IMR-90 (cell line): Measurements from ENCODE around the gene DUS1L. TPM values are rescaled to one million over a fixed set of nuclear protein-coding genes. Genes with fewer than 3 reads are reported as not detected.

ENCODE experiments used
- ATAC-seq: fragments of 200-7000 bp; cut with Tn5 transposase; 2 replicates; pipeline ENCODE4 v1.9.1; 2020; ENCODE audit warnings: low read depth, mild to moderate bottlenecking, moderate library complexity
- BruUV-seq: library from RNA; stranded (reverse); fragments of 400-500 nt; replicated peaks from 2 replicates; lab custom pipeline; 2021; lab: Mats Ljungman, UMichigan
- CTCF ChIA-PET: fragments of 300-600 bp; formaldehyde crosslinking; extraction: SDS; loops from one replicate; lab custom pipeline; 2021; ENCODE audit warnings: antibody characterized with exemption; lab: Yijun Ruan, JAX
- POLR2A ChIA-PET: fragments of 300-600 bp; sonication (Branson Sonifier 250); formaldehyde crosslinking; loops from one replicate; lab custom pipeline; 2022; ENCODE audit warnings: antibody characterized with exemption; ENCODE audit not compliant: unreplicated experiment; lab: Charles Lee
- DNase-seq: peaks from one replicate; pipeline ENCODE4 v3.0.0; 2013
- H2AFZ ChIP-seq: replicated peaks from 2 replicates; pipeline ENCODE3; 2013; ENCODE audit warnings: low read length, mild to moderate bottlenecking; ENCODE audit not compliant: poor library complexity
- H2AK5ac ChIP-seq: 2 replicates; pipeline ENCODE4 v1.6.1; 2013; ENCODE audit warnings: low read depth, low read length, inconsistent platforms
- H2AK9ac ChIP-seq: replicated peaks from 2 replicates; pipeline ENCODE3; 2013; ENCODE audit warnings: mild to moderate bottlenecking, low read depth, low read length, moderate library complexity; ENCODE audit not compliant: poor library complexity
- H2BK120ac ChIP-seq: 2 replicates; pipeline ENCODE4 v1.6.1; 2013; ENCODE audit warnings: low read depth, low read length, inconsistent platforms
- H2BK15ac ChIP-seq: 3 replicates; pipeline ENCODE4 v1.6.1; 2013; ENCODE audit warnings: low read depth, low read length, inconsistent platforms
- H2BK20ac ChIP-seq: 2 replicates; pipeline ENCODE4 v1.6.1; 2013; ENCODE audit warnings: low read depth, mild to moderate bottlenecking, inconsistent platforms, low read length, moderate library complexity
- H2BK5ac ChIP-seq: 2 replicates; pipeline ENCODE4 v1.6.1; 2013; ENCODE audit warnings: mild to moderate bottlenecking, low read depth, low read length, inconsistent platforms; ENCODE audit not compliant: poor library complexity, severe bottlenecking
- H3K14ac ChIP-seq: replicated peaks from 2 replicates; pipeline ENCODE4 v1.6.1; 2013; ENCODE audit warnings: low read depth, low read length, inconsistent platforms
- H3K18ac ChIP-seq: 2 replicates; pipeline ENCODE4 v1.6.1; 2013; ENCODE audit warnings: low read depth, low read length, control low read depth
- H3K23ac ChIP-seq: 2 replicates; pipeline ENCODE4 v1.6.1; 2013; ENCODE audit warnings: low read depth, low read length, inconsistent platforms
- H3K27ac ChIP-seq: 2 replicates; pipeline ENCODE4 v1.5.1; 2013; ENCODE audit warnings: mild to moderate bottlenecking, control low read depth, low read length; ENCODE audit not compliant: insufficient read depth
- H3K27me3 ChIP-seq: 2 replicates; pipeline ENCODE4 v1.6.1; 2013; ENCODE audit warnings: low read length; ENCODE audit not compliant: control insufficient read depth, insufficient read depth
- H3K36me3 ChIP-seq: 2 replicates; pipeline ENCODE4 v1.6.1; 2013; ENCODE audit warnings: low read length, mixed read lengths; ENCODE audit not compliant: control insufficient read depth, insufficient read depth
- H3K4ac ChIP-seq: 2 replicates; pipeline ENCODE4 v1.6.1; 2013; ENCODE audit warnings: low read depth, low read length, inconsistent platforms
- H3K4me1 ChIP-seq: 2 replicates; pipeline ENCODE4 v1.6.1; 2013; ENCODE audit warnings: low read length, mixed read lengths; ENCODE audit not compliant: control insufficient read depth, insufficient read depth
- H3K4me2 ChIP-seq: 2 replicates; pipeline ENCODE4 v1.6.1; 2013; ENCODE audit warnings: low read depth, mild to moderate bottlenecking, control low read depth, low read length, moderate library complexity
- H3K4me3 ChIP-seq: 2 replicates; pipeline ENCODE4 v1.5.1; 2013; ENCODE audit warnings: low read depth, mild to moderate bottlenecking, control low read depth, low read length, moderate library complexity; ENCODE audit not compliant: insufficient read depth
- H3K56ac ChIP-seq: 2 replicates; pipeline ENCODE4 v1.6.1; 2013; ENCODE audit warnings: low read length, inconsistent platforms; ENCODE audit not compliant: insufficient read depth; ENCODE audit errors: extremely low read depth
- H3K79me1 ChIP-seq, 2 experiments: 2 replicates each; pipeline ENCODE4 v1.6.1; 2013; ENCODE audit warnings: low read length in 2 of 2, inconsistent platforms in 1 of 2, low read depth in 1 of 2
- H3K9ac ChIP-seq: 2 replicates; pipeline ENCODE4 v1.6.1; 2013; ENCODE audit warnings: low read depth, low read length, control low read depth
- H3K9me1 ChIP-seq: 2 replicates; pipeline ENCODE4 v1.6.1; 2013; ENCODE audit warnings: low read length, inconsistent platforms; ENCODE audit not compliant: insufficient read depth
- H3K9me3 ChIP-seq: 2 replicates; pipeline ENCODE4 v1.6.1; 2013; ENCODE audit warnings: low read length; ENCODE audit not compliant: control insufficient read depth, insufficient read depth
- H4K20me1 ChIP-seq: 2 replicates; pipeline ENCODE4 v1.6.1; 2013; ENCODE audit warnings: low read length, inconsistent platforms; ENCODE audit not compliant: insufficient read depth
- H4K5ac ChIP-seq: 2 replicates; pipeline ENCODE4 v1.6.1; 2013; ENCODE audit warnings: mild to moderate bottlenecking, low read depth, low read length, control low read depth
- H4K8ac ChIP-seq, 2 experiments: 2 replicates each; pipeline ENCODE4 v1.6.1; 2013; ENCODE audit warnings: low read depth in 2 of 2, low read length in 2 of 2, control low read depth in 1 of 2, inconsistent platforms in 1 of 2
- H4K91ac ChIP-seq: 2 replicates; pipeline ENCODE4 v1.6.1; 2013; ENCODE audit warnings: low read depth, low read length, inconsistent platforms; ENCODE audit not compliant: insufficient read depth
- BHLHE40 ChIP-seq: fragments of 150-350 bp; IDR thresholded peaks from 2 replicates; pipeline ENCODE4 v1.6.1; 2016; ENCODE audit warnings: mild to moderate bottlenecking, low read depth, low read length
- CEBPB ChIP-seq: IDR thresholded peaks from 2 replicates; pipeline ENCODE4 v1.6.1; 2012; ENCODE audit warnings: low read depth, low read length, improper control_type of control experiment
- CHD1 ChIP-seq: IDR thresholded peaks from 2 replicates; pipeline ENCODE4 v1.6.1; 2012; ENCODE audit warnings: low read depth, low read length, improper control_type of control experiment
- FOS ChIP-seq: fragments of 150-350 bp; IDR thresholded peaks from 2 replicates; pipeline ENCODE4 v1.6.1; 2016; ENCODE audit warnings: low read depth, low read length
- MAFK ChIP-seq: IDR thresholded peaks from 2 replicates; pipeline ENCODE4 v1.6.1; 2012; ENCODE audit warnings: low read depth, low read length, improper control_type of control experiment
- MAZ ChIP-seq: IDR thresholded peaks from 2 replicates; pipeline ENCODE4 v1.6.1; 2012; ENCODE audit warnings: low read depth, mild to moderate bottlenecking, low read length, improper control_type of control experiment, moderate library complexity, borderline replicate concordance
- MXI1 ChIP-seq: IDR thresholded peaks from 2 replicates; pipeline ENCODE4 v1.6.1; 2012; ENCODE audit warnings: low read depth, mild to moderate bottlenecking, low read length, moderate library complexity, borderline replicate concordance
- NFE2L2 ChIP-seq: fragments of 150-350 bp; IDR thresholded peaks from 2 replicates; pipeline ENCODE4 v1.6.1; 2016; ENCODE audit warnings: low read depth, mild to moderate bottlenecking, low read length
- POLR2A ChIP-seq: IDR thresholded peaks from 2 replicates; pipeline ENCODE4 v1.6.1; 2012; ENCODE audit warnings: mild to moderate bottlenecking, low read depth, low read length
- RAD21 ChIP-seq: IDR thresholded peaks from 2 replicates; pipeline ENCODE4 v1.6.1; 2012; ENCODE audit warnings: low read length, improper control_type of control experiment
- RCOR1 ChIP-seq: IDR thresholded peaks from 2 replicates; pipeline ENCODE4 v1.6.1; 2012; ENCODE audit warnings: mild to moderate bottlenecking, low read length, improper control_type of control experiment; ENCODE audit not compliant: insufficient replicate concordance
- RFX5 ChIP-seq: IDR thresholded peaks from 2 replicates; pipeline ENCODE4 v1.8.0; 2012; ENCODE audit warnings: low read depth, mild to moderate bottlenecking, low read length, moderate library complexity
- SMC3 ChIP-seq: fragments of 150-350 bp; IDR thresholded peaks from 2 replicates; pipeline ENCODE4 v1.6.1; 2016; ENCODE audit warnings: low read depth, mild to moderate bottlenecking, antibody characterized with exemption, low read length, moderate library complexity
- WGBS, 2 experiments: methylation state at CpG; one replicate each; pipeline versions ENCODE4 v1.1.5 to v1.1.7; 2013; ENCODE audit warnings: missing lambda C conversion rate in 2 of 2; ENCODE audit not compliant: insufficient read length in 1 of 2; ENCODE audit errors: extremely low coverage in 2 of 2; 5-methylcytosine and 5-hydroxymethylcytosine counted together
- dilution Hi-C: fragments of 300-500 bp; cut with HindIII; formaldehyde crosslinking; loops from one replicate; pipeline ENCODE4 v1.14.3; 2018; ENCODE audit warnings: low sequenced_read_pairs; ENCODE audit not compliant: unreplicated experiment
- in situ Hi-C: fragments of 300-500 bp; cut with MboI; formaldehyde crosslinking; loops from 3 replicates; pipeline ENCODE4 v1.14.3; 2019; ENCODE audit warnings: low sequenced_read_pairs, inconsistent platforms, mixed read lengths
- intact Hi-C: fragments of 100-400 bp; cut with micrococcal nuclease; formaldehyde crosslinking; loops from 2 replicates; pipeline ENCODE4 v1.10.0; 2022
- polyA plus RNA-seq, 3 experiments: library from polyadenylated mRNA; depleted of rRNA; stranded (reverse); fragments of >200 nt; gene quantifications; 2 replicates each; pipeline ENCODE4 v1.2.3, GENCODE V29; 2012; ENCODE audit warnings: low replicate concordance in 1 of 3
- total RNA-seq: library from RNA; depleted of rRNA; stranded (reverse); fragments of >200 nt; gene quantifications from 2 replicates; pipeline ENCODE4 v1.2.3, GENCODE V29; 2012
- TF ChIP-seq, protein P1 (sequence below): fragments of 150-350 bp; IDR thresholded peaks from 2 replicates; pipeline ENCODE4 v1.6.1; 2017; ENCODE audit warnings: mild to moderate bottlenecking, antibody characterized with exemption, low read length, low read depth
- TF ChIP-seq, protein P2 (sequence below): fragments of 150-350 bp; IDR thresholded peaks from 2 replicates; pipeline ENCODE4 v1.6.1; 2016; ENCODE audit warnings: low read depth, mild to moderate bottlenecking, low read length, moderate library complexity, borderline replicate concordance
- TF ChIP-seq, protein P3 (sequence below): conservative IDR thresholded peaks from 2 replicates; pipeline ENCODE4 v1.5.1; 2012; ENCODE audit warnings: mild to moderate bottlenecking, low read depth, low read length, improper control_type of control experiment

The DUS1L gene
- total and polyA plus RNA-seq, 2 of the 4 experiments (the other 2 are of a cell fraction), result 29.0 to 76.9 TPM

DNA sequence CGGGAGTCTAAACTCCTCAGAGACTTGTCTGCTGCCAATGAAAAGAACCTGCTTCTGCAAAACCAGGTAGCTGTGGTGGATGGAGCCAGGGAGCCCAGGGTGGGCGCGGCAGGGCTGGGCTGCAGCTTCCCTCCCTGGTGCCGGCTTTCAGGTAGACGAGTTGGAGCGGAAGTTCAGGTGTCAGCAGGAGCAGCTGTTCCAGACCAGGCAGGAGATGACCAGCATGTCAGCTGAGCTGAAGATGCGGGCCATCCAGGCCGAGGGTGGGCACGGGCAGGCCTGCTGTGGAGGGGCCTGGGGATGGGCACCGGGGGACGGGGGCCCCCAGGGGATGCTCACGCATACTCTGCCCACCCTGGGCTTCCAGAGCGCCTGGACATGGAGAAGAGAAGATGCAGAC, 37.4 kb downstream of the DUS1L start:
- no peak overlapping the region for H2AK9ac ChIP-seq
- no peak overlapping the region for H2AFZ ChIP-seq
- no peak overlapping the region for H3K4me2 ChIP-seq
- H3K9ac ChIP-seq, result no peak overlapping the region
- TF ChIP-seq BHLHE40 (no peak), RCOR1 (no peak), NFE2L2 (no peak), SMC3 (no peak), CEBPB (no peak), MAZ (no peak), POLR2A (no peak), MXI1 (no peak), FOS (no peak), CHD1 (no peak), RFX5 (no peak), RAD21 (no peak), MAFK (no peak)
- TF ChIP-seq, protein P1, sequence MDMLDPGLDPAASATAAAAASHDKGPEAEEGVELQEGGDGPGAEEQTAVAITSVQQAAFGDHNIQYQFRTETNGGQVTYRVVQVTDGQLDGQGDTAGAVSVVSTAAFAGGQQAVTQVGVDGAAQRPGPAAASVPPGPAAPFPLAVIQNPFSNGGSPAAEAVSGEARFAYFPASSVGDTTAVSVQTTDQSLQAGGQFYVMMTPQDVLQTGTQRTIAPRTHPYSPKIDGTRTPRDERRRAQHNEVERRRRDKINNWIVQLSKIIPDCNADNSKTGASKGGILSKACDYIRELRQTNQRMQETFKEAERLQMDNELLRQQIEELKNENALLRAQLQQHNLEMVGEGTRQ, result no peak
- TF ChIP-seq, protein P2, sequence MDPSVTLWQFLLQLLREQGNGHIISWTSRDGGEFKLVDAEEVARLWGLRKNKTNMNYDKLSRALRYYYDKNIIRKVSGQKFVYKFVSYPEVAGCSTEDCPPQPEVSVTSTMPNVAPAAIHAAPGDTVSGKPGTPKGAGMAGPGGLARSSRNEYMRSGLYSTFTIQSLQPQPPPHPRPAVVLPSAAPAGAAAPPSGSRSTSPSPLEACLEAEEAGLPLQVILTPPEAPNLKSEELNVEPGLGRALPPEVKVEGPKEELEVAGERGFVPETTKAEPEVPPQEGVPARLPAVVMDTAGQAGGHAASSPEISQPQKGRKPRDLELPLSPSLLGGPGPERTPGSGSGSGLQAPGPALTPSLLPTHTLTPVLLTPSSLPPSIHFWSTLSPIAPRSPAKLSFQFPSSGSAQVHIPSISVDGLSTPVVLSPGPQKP, result no peak
- TF ChIP-seq, protein P3, sequence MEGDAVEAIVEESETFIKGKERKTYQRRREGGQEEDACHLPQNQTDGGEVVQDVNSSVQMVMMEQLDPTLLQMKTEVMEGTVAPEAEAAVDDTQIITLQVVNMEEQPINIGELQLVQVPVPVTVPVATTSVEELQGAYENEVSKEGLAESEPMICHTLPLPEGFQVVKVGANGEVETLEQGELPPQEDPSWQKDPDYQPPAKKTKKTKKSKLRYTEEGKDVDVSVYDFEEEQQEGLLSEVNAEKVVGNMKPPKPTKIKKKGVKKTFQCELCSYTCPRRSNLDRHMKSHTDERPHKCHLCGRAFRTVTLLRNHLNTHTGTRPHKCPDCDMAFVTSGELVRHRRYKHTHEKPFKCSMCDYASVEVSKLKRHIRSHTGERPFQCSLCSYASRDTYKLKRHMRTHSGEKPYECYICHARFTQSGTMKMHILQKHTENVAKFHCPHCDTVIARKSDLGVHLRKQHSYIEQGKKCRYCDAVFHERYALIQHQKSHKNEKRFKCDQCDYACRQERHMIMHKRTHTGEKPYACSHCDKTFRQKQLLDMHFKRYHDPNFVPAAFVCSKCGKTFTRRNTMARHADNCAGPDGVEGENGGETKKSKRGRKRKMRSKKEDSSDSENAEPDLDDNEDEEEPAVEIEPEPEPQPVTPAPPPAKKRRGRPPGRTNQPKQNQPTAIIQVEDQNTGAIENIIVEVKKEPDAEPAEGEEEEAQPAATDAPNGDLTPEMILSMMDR, result no peak
- no peak overlapping the region for H2BK20ac ChIP-seq
- H2BK120ac ChIP-seq, result no peak overlapping the region
- no peak overlapping the region for H4K5ac ChIP-seq
- ATAC-seq, result no peak
- no peak overlapping the region for H4K8ac ChIP-seq
- CTCF ChIA-PET, result no interaction called here
- no peak overlapping the region for H4K91ac ChIP-seq
- no peaks in the 10 kb centered on the region for H3K27me3 ChIP-seq
- H2AK5ac ChIP-seq, result no peak overlapping the region
- intact Hi-C loops (no loop called here), in situ Hi-C loops (no loop called here), dilution Hi-C loops (no loop called here)
- H3K27ac ChIP-seq, result no peak overlapping the region
- H3K9me3 ChIP-seq, result no peaks in the 10 kb centered on the region
- no peak overlapping the region for H3K14ac ChIP-seq
- H2BK5ac ChIP-seq, result no peak overlapping the region
- no peak for DNase-seq
- H3K9me1 ChIP-seq, result no peaks in the 10 kb centered on the region
- H3K4me3 ChIP-seq, result no peak overlapping the region
- H3K56ac ChIP-seq, result no peak overlapping the region
- POLR2A ChIA-PET, result no interaction called here
- H3K23ac ChIP-seq, result no peak overlapping the region
- no peaks in the 10 kb centered on the region; the same call in 1 of the 2 replicates for H4K20me1 ChIP-seq
- H3K4me1 ChIP-seq, result peaks cover 9% of the 10 kb centered on the region
- H2BK15ac ChIP-seq, result no peak overlapping the region
- WGBS, 2 experiments, result 94% methylated on average over 12 of the region's 13 CpGs; no CpG with 5 or more reads in 1 of the 2 experiments
- no peak overlapping the region for H3K18ac ChIP-seq
- no TSS peak for BruUV-seq
- H3K36me3 ChIP-seq, result peaks cover 2% of the 10 kb centered on the region
- peaks cover 5 to 14% of the 10 kb centered on the region in 2 experiments for H3K79me1 ChIP-seq
- H3K4ac ChIP-seq, result no peak overlapping the region
